ENCODE data around the gene FCGR3B.
"Not testable (repeated sequence)": the region's sequence is repeated elsewhere in the genome, so short reads cannot be mapped to it uniquely, and the experiment has no call there.

Gene FCGR3B

GRCh38 chr1:161638251-161638993, 7.4 kb upstream of the FCGR3B start:
- not testable (repeated sequence) for DNase-seq (ENCODE audit: low read depth)

GRCh38 chr1:161636976-161637375, 6.0 kb upstream of the FCGR3B start:
- DNase-seq (ENCODE audit: low read depth): not testable (repeated sequence)

- not testable (repeated sequence) for DNase-seq (ENCODE audit: low read depth)
These were observed 5.3 kb upstream of the FCGR3B start for GRCh38 chr1:161636189-161636782.

DNA sequence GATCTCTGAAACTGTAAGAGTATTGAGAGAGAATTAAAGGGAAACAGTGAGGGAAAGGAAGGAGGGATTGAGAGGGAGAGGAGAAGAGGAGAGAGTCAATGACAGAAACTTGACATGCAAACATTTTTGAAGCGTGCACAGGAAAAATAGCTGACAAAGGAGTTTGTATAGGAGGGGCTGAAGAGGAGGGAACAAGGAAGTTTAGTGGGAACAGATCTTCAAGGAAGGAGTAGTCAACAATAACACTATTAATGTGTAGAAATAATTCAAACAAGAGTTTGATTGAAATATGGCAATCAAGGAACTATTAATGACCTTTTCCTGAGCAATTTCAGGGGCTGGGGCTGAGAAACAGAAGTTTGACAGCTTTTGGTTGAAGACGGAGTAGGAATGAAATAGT, 4.0 kb upstream of the FCGR3B start:
- DNase-seq (ENCODE audit: low read depth): not testable (repeated sequence)

DNA sequence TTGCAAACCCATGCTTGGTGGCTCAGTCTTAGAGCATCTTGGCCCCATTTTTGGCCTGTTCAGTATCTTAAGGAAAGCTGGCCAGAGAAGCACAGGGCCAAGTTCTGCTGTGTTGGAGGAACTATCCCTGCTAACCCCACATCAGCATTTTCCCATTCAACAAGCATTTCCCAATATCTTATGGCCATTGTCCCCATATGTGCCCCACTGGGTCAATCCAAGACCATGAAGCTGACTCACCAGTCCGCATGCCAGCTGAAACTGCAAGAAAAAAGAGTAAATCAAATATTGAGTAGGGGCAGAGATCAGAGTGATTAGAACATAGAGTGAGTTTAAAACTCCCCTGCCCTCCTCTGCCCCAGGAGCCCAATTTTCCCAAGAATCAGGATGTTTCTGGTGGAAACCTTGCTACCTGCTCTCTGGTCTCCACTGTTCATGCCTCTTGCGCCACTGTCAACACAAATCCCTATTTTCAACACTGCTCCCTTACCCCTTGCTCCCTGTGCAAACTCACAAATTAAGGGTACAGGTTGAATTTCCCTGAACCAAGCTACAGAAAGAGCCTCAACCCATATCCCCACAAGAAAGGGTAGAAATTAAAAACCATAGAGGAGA, 741 bp downstream of the FCGR3B start:
- DNase-seq (ENCODE audit: low read depth): not testable (repeated sequence)

DNA sequence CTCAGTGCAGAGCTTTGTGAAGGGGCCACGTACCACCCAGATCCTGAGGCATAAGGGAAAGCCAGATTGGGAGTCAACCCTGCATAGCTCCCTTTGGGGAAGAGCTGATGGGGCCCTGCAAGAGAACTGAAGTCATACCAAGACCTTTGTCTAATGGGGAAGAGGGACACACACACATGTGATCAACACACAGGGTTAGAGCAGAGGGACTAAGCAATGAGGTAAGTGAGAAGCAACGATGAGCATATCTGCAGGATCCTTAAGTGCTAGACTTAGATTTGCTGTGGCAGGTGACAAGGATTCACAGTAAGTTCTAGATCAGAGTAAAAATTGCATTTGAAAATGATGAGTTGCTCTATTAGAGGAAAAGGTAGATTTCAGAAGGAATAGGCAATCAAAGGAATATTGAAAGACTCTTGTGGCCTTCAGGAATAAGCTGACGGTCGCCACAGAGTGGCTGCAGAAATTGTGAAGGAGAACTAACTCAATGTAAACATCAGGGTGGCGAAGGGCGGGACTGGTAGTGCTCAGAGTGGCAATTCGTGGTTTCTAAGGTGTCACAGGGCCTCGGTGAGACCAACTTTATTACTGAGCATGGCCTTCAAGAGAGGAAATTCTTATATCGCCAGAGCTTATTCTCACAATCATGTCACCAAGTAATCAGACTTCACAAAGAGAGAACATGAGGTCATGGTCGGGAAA, 4.4 kb downstream of the FCGR3B start:
- DNase-seq (ENCODE audit: low read depth): not testable (repeated sequence)

DNA sequence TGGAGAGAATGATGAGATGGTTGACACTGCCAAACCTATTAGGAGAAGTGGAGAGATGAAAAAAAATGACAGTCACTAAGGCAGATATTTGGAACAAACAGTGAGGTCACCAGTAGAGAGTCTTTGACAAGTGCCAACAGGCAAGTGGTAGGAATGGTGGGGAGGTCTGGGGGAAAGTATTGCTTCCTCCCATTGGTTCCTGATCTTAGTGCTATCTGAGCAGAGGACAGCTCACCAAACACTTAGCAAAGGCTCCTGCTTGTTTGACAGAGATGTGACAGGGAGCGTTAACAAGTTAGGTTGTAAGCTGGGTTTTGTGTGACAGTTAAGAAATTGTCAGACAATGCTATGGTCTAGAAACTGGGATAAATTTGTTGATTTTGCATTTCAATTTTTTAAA, 6.4 kb downstream of the FCGR3B start:
- DNase-seq (ENCODE audit: low read depth): not testable (repeated sequence)

DNA sequence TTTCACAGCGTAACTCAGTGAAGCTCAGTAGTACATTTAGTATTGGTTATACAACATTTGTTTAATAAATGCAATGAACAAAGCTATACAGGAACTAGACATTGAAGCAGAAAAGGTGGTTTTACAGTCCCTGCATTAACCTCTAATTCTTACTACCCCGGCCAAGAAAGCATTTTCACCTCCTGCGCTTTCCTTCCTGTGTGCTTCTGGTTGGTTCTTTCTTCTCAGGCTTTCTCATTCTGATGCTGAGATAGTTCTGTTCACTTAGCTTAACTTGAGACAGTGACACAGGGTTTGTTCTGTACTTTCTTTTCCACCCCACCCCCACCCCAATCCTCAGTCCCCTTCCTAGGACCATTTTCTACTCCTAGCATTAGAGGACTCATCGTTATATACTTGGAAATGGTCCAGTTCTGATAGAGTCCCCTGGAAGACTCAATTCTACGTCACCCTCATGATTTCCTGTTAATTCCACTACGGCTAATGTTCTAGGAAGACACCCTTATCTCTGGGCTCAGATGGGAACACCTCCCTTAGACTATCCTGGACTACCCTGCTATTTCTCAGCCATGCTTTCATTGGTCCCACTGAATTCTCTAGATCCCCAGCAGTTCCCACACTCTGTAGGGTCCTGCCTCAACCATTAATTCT, 7.5 kb downstream of the FCGR3B start:
- DNase-seq (ENCODE audit: low read depth): not testable (repeated sequence)

DNA sequence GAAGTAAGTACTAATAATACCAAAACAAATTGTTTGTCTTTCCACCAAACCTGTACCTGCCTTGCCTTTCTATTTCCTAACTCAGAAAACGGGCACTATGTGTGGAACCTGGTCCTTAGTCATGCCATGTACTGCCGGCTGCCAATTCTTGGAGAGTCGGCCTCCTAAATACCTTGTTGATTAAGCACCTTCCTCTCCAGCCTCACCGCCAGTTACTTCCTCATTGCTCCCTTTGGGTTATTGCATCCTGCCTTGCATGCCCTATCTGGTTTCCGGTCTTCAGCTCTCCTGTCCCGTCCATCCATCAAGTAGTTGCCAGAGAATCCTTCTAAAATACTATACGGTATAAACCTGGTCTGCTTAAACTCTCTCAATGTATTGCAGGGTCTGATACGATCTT, 8.9 kb downstream of the FCGR3B start:
- DNase-seq (ENCODE audit: low read depth): not testable (repeated sequence)

DNA sequence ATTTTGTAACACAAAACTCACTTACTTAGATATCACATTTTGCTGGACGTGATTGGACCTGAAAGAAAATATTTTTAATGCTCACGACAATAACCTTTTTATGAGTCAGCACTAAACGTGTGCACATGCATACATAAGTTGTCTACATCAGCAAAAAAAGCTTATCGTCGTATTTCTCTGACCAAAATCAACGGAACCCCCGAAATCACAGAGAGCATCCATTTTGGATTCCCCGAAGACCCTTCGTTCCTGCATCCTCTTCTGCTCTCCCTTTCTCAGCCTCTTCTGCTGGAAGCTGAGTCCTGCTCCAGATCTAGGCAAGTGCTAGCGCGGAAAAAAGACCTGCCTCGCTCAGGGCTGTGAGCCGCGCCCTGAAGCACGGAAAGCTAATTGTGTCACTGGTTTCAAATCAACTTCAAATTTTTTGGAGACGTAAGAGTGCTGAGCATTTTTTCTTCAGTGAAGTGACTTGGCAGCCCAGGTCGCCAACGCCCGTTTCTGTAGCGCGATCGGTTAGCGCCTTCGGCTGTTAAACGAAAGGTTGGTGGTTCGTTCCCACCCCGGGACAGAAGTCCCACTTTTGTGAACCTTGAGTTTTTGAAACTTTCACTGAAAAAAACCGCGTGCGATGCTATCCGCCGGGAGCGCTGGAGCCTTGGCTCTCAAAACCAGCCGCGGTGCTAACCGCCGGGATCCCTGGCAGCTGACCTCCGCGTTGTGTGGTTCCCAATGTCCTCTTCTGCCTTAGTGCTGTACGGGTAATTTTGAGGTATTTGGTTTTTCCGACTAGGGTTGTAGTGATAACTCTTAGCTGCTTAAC, 9.6 kb downstream of the FCGR3B start:
- peak; percentile 72 for DNase-seq (ENCODE audit: low read depth)

GRCh38 chr1:161620399-161620798, 10.6 kb downstream of the FCGR3B start:
- not testable (repeated sequence) for DNase-seq (ENCODE audit: low read depth)

DNA sequence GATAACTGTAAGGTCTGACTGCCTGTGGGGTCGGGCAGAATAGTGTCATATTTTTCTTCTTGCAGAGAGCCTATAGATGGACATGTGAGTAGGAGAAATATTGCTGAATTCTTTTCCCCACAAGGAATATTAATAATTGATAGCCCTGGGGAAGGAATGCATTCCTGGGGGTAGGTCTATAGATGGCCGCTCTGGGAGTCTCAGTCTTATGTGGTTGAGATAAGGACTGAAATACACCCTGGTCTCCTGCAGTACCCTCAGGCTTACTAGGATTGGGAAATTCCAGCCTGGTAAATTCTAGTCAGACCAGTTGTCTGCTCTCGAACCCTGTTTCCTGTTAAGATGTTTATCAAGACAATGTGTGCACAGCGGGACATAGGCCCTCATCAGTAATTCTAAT, 12.5 kb downstream of the FCGR3B start:
- not testable (repeated sequence) for DNase-seq (ENCODE audit: low read depth)

GRCh38 chr1:161616417-161616816, 14.6 kb downstream of the FCGR3B start:
- not testable (repeated sequence) for DNase-seq (ENCODE audit: low read depth)

- DNase-seq (ENCODE audit: low read depth): not testable (repeated sequence)
These were observed 17.8 kb downstream of the FCGR3B start for GRCh38 chr1:161613142-161613514.

- DNase-seq (ENCODE audit: low read depth): peak; percentile 76
These were observed 18.4 kb downstream of the FCGR3B start for GRCh38 chr1:161612322-161613141.

DNA sequence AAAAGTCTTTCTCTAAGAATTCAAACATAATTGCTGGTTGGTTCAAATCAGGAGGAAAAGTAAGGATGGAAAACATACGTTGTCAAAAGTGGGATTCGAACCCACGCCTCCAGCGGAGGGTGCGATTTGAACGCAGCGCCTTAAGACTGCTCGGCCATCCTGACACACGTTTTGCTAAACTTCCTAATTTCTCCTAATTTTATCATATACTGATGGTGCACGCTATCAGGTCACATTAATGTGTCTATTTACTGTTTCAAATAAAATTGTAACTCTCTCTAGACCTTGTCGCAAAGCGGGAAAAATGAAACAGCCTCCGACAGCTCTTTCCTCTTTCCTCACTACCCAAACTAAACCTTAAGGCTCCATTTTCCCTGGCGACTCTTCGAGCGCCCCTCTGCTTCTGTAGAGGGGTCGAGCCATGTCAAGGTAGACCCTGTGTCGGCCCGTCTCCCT, 19.1 kb downstream of the FCGR3B start:
- not testable (repeated sequence) for DNase-seq (ENCODE audit: low read depth)

- DNase-seq (ENCODE audit: low read depth): not testable (repeated sequence)
These were observed 20.8 kb downstream of the FCGR3B start for GRCh38 chr1:161610198-161610597.

DNA sequence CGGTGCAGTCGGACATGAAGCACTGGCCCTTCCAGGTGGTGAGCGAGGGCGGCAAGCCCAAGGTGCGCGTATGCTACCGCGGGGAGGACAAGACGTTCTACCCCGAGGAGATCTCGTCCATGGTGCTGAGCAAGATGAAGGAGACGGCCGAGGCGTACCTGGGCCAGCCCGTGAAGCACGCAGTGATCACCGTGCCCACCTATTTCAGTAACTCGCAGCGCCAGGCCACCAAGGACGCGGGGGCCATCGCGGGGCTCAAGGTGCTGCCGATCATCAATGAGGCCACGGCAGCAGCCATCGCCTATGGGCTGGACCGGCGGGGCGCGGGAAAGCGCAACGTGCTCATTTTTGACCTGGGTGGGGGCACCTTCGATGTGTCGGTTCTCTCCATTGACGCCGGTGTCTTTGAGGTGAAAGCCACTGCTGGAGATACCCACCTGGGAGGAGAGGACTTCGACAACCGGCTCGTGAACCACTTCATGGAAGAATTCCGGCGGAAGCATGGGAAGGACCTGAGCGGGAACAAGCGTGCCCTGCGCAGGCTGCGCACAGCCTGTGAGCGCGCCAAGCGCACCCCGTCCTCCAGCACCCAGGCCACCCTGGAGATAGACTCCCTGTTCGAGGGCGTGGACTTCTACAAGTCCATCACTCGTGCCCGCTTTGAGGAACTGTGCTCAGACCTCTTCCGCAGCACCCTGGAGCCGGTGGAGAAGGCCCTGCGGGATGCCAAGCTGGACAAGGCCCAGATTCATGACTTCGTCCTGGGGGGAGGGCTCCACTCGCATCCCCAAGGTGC, 24.2 kb downstream of the FCGR3B start:
- not testable (repeated sequence) for DNase-seq (ENCODE audit: low read depth)
